HG03558 (cell line): Measurements from ENCODE around the gene BRF1.

Experiments used
- ATAC-seq: cut with Tn5 transposase; IDR thresholded peaks from one replicate; pipeline ENCODE4 v1.9.1; 2021; ENCODE audit warnings: moderate number of reproducible peaks; ENCODE audit not compliant: unreplicated experiment; ENCODE audit errors: extremely low read depth

Gene BRF1

GRCh38 chr14:105201925-105202513 is 98.8 kb downstream of the BRF1 start:
- ATAC-seq, result no peak

GRCh38 chr14:105201156-105201924 is 99.5 kb downstream of the BRF1 start:
- no peak for ATAC-seq

GRCh38 chr14:105200641-105201040 is 100.2 kb downstream of the BRF1 start:
- ATAC-seq, result no peak

- ATAC-seq, result no peak
These were observed 100.7 kb downstream of the BRF1 start for GRCh38 chr14:105200074-105200473.

GRCh38 chr14:105199093-105199492 is 101.7 kb downstream of the BRF1 start:
- ATAC-seq, result no peak

GRCh38 chr14:105198588-105198987 is 102.2 kb downstream of the BRF1 start:
- no peak for ATAC-seq

- no peak for ATAC-seq
These were observed 103.6 kb downstream of the BRF1 start for GRCh38 chr14:105197211-105197641.

- no peak for ATAC-seq
These were observed 104.4 kb downstream of the BRF1 start for GRCh38 chr14:105196265-105196960.

GRCh38 chr14:105195522-105196264 is 105.1 kb downstream of the BRF1 start:
- no peak for ATAC-seq

- no peak for ATAC-seq
These were observed 105.8 kb downstream of the BRF1 start for GRCh38 chr14:105195051-105195450.

GRCh38 chr14:105193916-105194782 is 106.7 kb downstream of the BRF1 start:
- ATAC-seq, result no peak

- no peak for ATAC-seq
These were observed 107.7 kb downstream of the BRF1 start for GRCh38 chr14:105192866-105193731.

GRCh38 chr14:105187935-105188524 is 112.8 kb downstream of the BRF1 start:
- no peak for ATAC-seq

- ATAC-seq, result no peak
These were observed 113.7 kb downstream of the BRF1 start for GRCh38 chr14:105187116-105187515.

- no peak for ATAC-seq
These were observed 114.8 kb downstream of the BRF1 start for GRCh38 chr14:105185973-105186372.

GRCh38 chr14:105185001-105185400 is 115.8 kb downstream of the BRF1 start:
- ATAC-seq, result no peak

- no peak for ATAC-seq
These were observed 116.3 kb downstream of the BRF1 start for GRCh38 chr14:105184461-105184860.

GRCh38 chr14:105182296-105183020 is 118.3 kb downstream of the BRF1 start:
- ATAC-seq, result no peak
